BLaER1 treated with 17β-estradiol and CSF1 and Interleukin-3, amounts not matched to agents 10 nM and 100 nM (cell line): ENCODE measurements around the gene P3H2.
"Not testable (repeated sequence)": the region's sequence is repeated elsewhere in the genome, so short reads cannot be mapped to it uniquely, and the experiment has no call there.

ENCODE experiments used
- H3K27ac ChIP-seq, 11 experiments: shearing (Covaris generic); formaldehyde crosslinking; 2 replicates each; pipeline ENCODE4 v1.8.1; 2022
- H3K27me3 ChIP-seq, 11 experiments: shearing (Covaris generic); formaldehyde crosslinking; 2 replicates each; pipeline ENCODE4 v1.8.1; 2022
- H3K36me3 ChIP-seq, 11 experiments: shearing (Covaris generic); formaldehyde crosslinking; 2 replicates each; pipeline ENCODE4 v1.8.1; 2022
- H3K4me1 ChIP-seq, 10 experiments: shearing (Covaris generic); formaldehyde crosslinking; 2 replicates each; pipeline ENCODE4 v1.8.1; 2022
- H3K4me2 ChIP-seq, 11 experiments: shearing (Covaris generic); formaldehyde crosslinking; 2 replicates each; pipeline ENCODE4 v1.8.1; 2022
- H3K4me3 ChIP-seq, 10 experiments: shearing (Covaris generic); formaldehyde crosslinking; 2 replicates each; pipeline ENCODE4 v1.8.1; 2022
- H3K9ac ChIP-seq, 11 experiments: shearing (Covaris generic); formaldehyde crosslinking; 2 replicates each; pipeline ENCODE4 v1.8.1; 2022
- H3K9me3 ChIP-seq, 11 experiments: shearing (Covaris generic); formaldehyde crosslinking; replicated peaks in 1 of 11; 2 replicates each; pipeline ENCODE4 v1.8.1; 2022
- H4K20me1 ChIP-seq, 11 experiments: shearing (Covaris generic); formaldehyde crosslinking; 2 replicates each; pipeline ENCODE4 v1.8.1; 2022
- Cebpa-rat ChIP-seq, 11 experiments: shearing (Covaris generic); IDR thresholded peaks; 2 replicates each; pipeline ENCODE4 v1.8.1; 2022

Gene P3H2

DNA sequence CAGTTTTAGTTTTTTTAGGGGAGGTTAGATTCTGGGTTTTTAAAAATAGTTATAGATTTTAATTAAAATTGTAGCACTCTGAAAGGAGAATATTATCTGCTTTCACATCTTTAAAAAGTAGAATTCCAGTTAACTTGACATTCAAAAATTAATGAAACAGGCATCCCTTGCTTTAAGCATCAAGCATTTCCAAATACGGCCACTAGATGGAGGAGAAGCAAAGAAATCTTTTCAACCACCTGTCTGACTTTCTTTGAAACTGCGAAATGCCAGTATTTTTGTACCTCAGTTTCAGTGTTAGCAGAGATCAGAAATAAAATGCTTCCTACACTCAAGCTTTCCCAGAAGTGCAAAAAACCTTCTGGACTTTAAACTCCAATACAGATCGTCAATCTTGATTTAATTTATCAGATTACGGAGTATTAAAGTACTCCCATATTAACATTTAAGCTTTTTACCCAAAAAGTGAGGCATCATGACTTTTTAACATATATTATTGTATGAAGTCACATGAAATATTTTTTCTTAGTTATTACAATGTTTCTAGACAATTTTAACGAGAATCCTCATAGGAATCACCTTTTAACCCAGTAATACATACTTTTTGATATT is 153.3 kb downstream of the P3H2 start:
- Histone ChIP-seq H3K27ac (no peak overlapping the region), H4K20me1 (no peaks in the 10 kb centered on the region), H3K9ac (no peak overlapping the region), H3K4me2 (no peak overlapping the region), H3K27me3 (no peaks in the 10 kb centered on the region), H3K36me3 (no peaks in the 10 kb centered on the region), H3K4me1 (peaks cover 0 to 4% (median 0%) of the 10 kb centered on the region in 10 experiments; a peak in 1 of 20 replicates), H3K9me3 (no peaks in the 10 kb centered on the region), H3K4me3 (no peak overlapping the region)
- TF ChIP-seq Cebpa-rat (IDR thresholded peaks at IDR 0.05) = no peak

- Histone ChIP-seq H3K36me3 (no peaks in the 10 kb centered on the region), H3K4me3 (no peak overlapping the region), H3K4me2 (peak overlapping the region in 1 of 11 experiments; percentile 32; a peak in 1 of 22 replicates), H4K20me1 (no peaks in the 10 kb centered on the region), H3K9me3 (no peaks in the 10 kb centered on the region), H3K4me1 (peaks cover 0 to 4% (median 0%) of the 10 kb centered on the region in 10 experiments; a peak in 1 of 20 replicates), H3K27me3 (no peaks in the 10 kb centered on the region), H3K9ac (no peak overlapping the region), H3K27ac (0 out of 22 replicates have a peak overlapping the region, but pooled peaks of 1 of the 11 experiments have one; percentile 7)
- no peak for TF ChIP-seq Cebpa-rat (IDR thresholded peaks at IDR 0.05)
Measured at GRCh38 chr3:189966843-189967242, 153.9 kb downstream of the P3H2 start.

DNA sequence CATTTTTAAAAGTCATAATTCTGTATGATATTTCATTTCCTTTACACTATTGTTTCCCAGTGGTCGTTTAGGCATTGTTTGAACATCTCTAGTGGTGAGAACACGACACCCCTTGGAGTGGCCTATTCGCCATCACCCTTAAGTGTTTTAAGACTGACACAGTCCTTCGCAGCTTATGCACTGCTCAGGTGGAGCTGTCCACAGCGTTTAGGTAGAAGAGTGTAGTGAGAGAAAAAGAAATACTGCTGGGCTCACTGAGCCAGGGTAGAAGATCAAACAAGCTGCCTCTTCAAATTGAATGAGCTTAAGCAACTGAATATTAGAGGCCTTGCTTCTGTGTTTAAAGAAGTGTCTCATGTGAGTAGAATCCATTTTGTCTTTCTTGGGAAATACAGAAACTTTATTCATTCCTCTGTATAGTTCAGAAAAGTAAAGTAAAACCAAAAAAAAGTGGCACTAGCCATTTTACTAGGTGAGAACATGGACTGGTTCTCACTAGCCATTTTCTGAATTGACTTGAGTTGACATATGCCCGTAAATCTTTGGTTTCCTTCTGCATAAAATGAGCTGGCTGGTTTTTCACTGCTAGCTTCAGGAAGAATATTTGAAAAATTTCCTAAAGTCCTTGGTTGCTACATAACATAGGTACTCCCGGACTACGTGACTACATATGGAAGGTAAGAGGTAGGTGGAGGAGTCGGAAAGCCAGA is 155.9 kb downstream of the P3H2 start:
- peaks cover 0 to 4% (median 0%) of the 10 kb centered on the region in 10 experiments; a peak in 1 of 20 replicates for H3K4me1 ChIP-seq
- no peaks in the 10 kb centered on the region for H3K36me3 ChIP-seq
- no peak overlapping the region for H3K9ac ChIP-seq
- H4K20me1 ChIP-seq = no peaks in the 10 kb centered on the region
- no peak overlapping the region for H3K4me2 ChIP-seq
- no peak for TF ChIP-seq Cebpa-rat (IDR thresholded peaks at IDR 0.05)
- no peak overlapping the region for H3K27ac ChIP-seq
- no peaks in the 10 kb centered on the region for H3K27me3 ChIP-seq
- H3K9me3 ChIP-seq = no peaks in the 10 kb centered on the region
- no peak overlapping the region for H3K4me3 ChIP-seq

DNA sequence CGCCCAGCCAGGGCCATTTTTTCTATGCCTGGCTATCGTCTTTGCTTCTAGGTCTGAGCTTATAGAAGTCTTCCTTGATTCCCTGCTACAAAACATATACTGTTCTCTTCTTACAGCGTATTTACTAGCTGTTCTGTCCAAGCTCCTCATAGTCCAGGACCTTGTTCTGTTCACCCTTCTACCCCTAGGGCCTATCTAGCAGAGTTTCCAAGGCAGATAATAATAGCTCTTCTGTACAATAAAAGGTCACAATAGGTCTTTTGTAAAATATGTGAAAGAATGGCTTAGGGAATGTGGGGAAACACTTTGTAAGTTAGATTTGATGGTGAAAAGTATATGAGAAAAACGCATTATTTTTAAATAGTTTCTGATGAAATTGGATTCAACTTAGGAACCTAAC is 158.2 kb downstream of the P3H2 start:
- Histone ChIP-seq H3K9me3 (no peaks in the 10 kb centered on the region), H3K4me3 (no peak overlapping the region), H3K27me3 (no peaks in the 10 kb centered on the region), H3K36me3 (no peaks in the 10 kb centered on the region), H3K4me1 (peaks cover 0 to 4% (median 0%) of the 10 kb centered on the region in 10 experiments; a peak in 1 of 20 replicates), H3K27ac (no peak overlapping the region), H4K20me1 (no peaks in the 10 kb centered on the region), H3K9ac (no peak overlapping the region), H3K4me2 (no peak overlapping the region)
- TF ChIP-seq Cebpa-rat (IDR thresholded peaks at IDR 0.05) = no peak

GRCh38 chr3:189961522-189962161 is 159.1 kb downstream of the P3H2 start:
- H3K9ac ChIP-seq = no peak overlapping the region
- TF ChIP-seq Cebpa-rat (IDR thresholded peaks at IDR 0.05) = no peak
- no peaks in the 10 kb centered on the region for H3K27me3 ChIP-seq
- no peak overlapping the region for H3K27ac ChIP-seq
- H4K20me1 ChIP-seq = no peaks in the 10 kb centered on the region
- no peak overlapping the region for H3K4me3 ChIP-seq
- no peak overlapping the region for H3K4me2 ChIP-seq
- H3K9me3 ChIP-seq = no peaks in the 10 kb centered on the region
- no peaks in the 10 kb centered on the region for H3K4me1 ChIP-seq
- H3K36me3 ChIP-seq = no peaks in the 10 kb centered on the region

GRCh38 chr3:189961086-189961485 is 159.6 kb downstream of the P3H2 start:
- not testable (repeated sequence) for H3K4me2 ChIP-seq, H3K27ac ChIP-seq, H3K27me3 ChIP-seq, H3K9me3 ChIP-seq, H4K20me1 ChIP-seq, H3K4me1 ChIP-seq, H3K9ac ChIP-seq, H3K36me3 ChIP-seq, H3K4me3 ChIP-seq

- H3K9me3 ChIP-seq = no peaks in the 10 kb centered on the region
- no peak overlapping the region for H3K4me2 ChIP-seq
- peaks cover 0 to 6% (median 2%) of the 10 kb centered on the region in 10 experiments; a peak in 7 of 20 replicates for H3K4me1 ChIP-seq
- H3K27ac ChIP-seq = no peak overlapping the region
- H4K20me1 ChIP-seq = no peaks in the 10 kb centered on the region
- no peaks in the 10 kb centered on the region for H3K27me3 ChIP-seq
- no peak overlapping the region for H3K9ac ChIP-seq
- no peak for TF ChIP-seq Cebpa-rat (IDR thresholded peaks at IDR 0.05)
- no peaks in the 10 kb centered on the region for H3K36me3 ChIP-seq
- no peak overlapping the region for H3K4me3 ChIP-seq
Measured at GRCh38 chr3:189954733-189955665, 165.7 kb downstream of the P3H2 start.

DNA sequence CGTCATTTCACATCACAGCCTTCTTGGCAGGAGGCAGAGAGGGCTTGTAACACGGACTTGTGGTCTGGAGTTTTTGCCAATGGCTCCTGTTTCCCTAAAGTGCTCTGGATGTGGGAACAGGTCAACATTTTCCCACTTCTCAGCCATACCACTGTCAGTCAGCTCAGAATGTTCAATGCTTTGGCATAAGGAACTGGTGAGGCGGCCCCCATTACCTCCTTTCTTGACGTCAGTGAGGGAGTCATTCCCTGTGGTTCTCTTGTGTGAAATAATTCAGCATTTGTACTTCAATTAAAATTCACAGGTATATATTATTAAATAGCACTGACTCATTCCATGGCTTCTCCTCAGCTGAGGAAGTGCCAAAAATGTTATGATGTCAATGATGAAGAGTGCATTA is 167.1 kb downstream of the P3H2 start:
- no peak overlapping the region for H3K4me2 ChIP-seq
- H3K9me3 ChIP-seq = no peaks in the 10 kb centered on the region
- no peak for TF ChIP-seq Cebpa-rat (IDR thresholded peaks at IDR 0.05)
- no peak overlapping the region for H3K9ac ChIP-seq
- H3K27me3 ChIP-seq = no peaks in the 10 kb centered on the region
- H3K4me3 ChIP-seq = no peak overlapping the region
- no peaks in the 10 kb centered on the region for H4K20me1 ChIP-seq
- peaks cover 0 to 10% (median 2%) of the 10 kb centered on the region in 10 experiments; a peak in 7 of 20 replicates for H3K4me1 ChIP-seq
- H3K27ac ChIP-seq = no peak overlapping the region
- H3K36me3 ChIP-seq = no peaks in the 10 kb centered on the region

DNA sequence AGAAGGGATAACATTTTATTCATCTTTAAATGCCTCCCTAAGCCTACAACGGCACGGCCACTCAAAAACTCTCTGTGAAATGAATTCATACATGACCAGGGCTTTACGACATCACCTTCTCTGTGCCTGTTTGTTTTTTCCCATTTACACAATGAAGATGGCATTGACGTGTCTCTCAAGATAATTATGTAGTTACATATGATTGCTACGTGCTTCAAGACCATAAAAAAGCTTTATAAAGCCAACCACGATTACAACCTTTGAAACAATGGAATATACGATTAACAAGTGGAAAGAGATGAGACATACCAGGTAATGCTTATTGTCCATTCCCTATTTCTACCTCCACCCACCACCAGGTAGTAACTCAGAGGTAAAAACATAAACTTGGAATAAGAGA is 168.4 kb downstream of the P3H2 start:
- no peak for TF ChIP-seq Cebpa-rat (IDR thresholded peaks at IDR 0.05)
- H3K27me3 ChIP-seq = no peaks in the 10 kb centered on the region
- no peak overlapping the region for H3K4me3 ChIP-seq
- no peaks in the 10 kb centered on the region for H4K20me1 ChIP-seq
- peaks cover 0 to 10% (median 2%) of the 10 kb centered on the region in 10 experiments; a peak in 7 of 20 replicates for H3K4me1 ChIP-seq
- no peak overlapping the region for H3K4me2 ChIP-seq
- H3K9me3 ChIP-seq = no peaks in the 10 kb centered on the region
- no peaks in the 10 kb centered on the region for H3K36me3 ChIP-seq
- no peak overlapping the region for H3K9ac ChIP-seq
- no peak overlapping the region for H3K27ac ChIP-seq
